Testis (tissue), 2 donors: ENCODE measurements around the gene COL5A1.

Experiments
- POLR2A ChIP-seq: fragments of 450-650 bp; IDR thresholded peaks from one replicate; pipeline ENCODE4 v1.6.1; 2017; ENCODE audit warnings: antibody characterized with exemption, mild to moderate bottlenecking, moderate library complexity
- TF ChIP-seq, protein P1 (sequence below), 3 experiments: fragments of 450-650 bp in 2 of 3; fragments of 200-600 bp in 1 of 3; sonication (generic) in 1 of 3; IDR thresholded peaks; one replicate each; pipeline ENCODE4 v1.5.1; 2016 to 2019; ENCODE audit warnings: antibody characterized with exemption in 3 of 3, mild to moderate bottlenecking in 2 of 3, moderate library complexity in 1 of 3

DNA sequence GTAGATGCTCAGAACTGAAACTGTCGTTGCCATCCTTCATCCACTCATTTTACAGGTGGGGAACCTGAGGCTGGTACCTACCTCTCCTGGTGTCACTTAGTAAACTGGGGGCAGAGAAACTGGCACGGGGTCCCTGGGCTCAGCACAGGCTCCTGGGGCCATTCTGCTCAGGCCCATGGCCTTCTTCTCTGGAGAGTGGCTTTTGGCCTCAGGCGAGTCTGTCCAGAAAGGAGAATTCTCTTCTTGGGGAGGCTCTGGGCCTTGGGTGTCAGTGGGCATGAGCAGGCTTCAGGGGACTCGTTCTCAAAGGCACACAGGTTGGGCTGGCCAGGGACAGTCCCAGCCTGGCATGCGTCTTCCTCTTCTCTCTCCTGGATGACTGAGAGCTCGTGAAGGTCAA, 24.6 kb downstream of the COL5A1 start:
- TF ChIP-seq, protein P1, sequence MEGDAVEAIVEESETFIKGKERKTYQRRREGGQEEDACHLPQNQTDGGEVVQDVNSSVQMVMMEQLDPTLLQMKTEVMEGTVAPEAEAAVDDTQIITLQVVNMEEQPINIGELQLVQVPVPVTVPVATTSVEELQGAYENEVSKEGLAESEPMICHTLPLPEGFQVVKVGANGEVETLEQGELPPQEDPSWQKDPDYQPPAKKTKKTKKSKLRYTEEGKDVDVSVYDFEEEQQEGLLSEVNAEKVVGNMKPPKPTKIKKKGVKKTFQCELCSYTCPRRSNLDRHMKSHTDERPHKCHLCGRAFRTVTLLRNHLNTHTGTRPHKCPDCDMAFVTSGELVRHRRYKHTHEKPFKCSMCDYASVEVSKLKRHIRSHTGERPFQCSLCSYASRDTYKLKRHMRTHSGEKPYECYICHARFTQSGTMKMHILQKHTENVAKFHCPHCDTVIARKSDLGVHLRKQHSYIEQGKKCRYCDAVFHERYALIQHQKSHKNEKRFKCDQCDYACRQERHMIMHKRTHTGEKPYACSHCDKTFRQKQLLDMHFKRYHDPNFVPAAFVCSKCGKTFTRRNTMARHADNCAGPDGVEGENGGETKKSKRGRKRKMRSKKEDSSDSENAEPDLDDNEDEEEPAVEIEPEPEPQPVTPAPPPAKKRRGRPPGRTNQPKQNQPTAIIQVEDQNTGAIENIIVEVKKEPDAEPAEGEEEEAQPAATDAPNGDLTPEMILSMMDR (IDR thresholded peaks at IDR 0.05), result no peak
- no peak for TF ChIP-seq POLR2A
